ENCODE data around the gene DCUN1D1.

Gene DCUN1D1

DNA sequence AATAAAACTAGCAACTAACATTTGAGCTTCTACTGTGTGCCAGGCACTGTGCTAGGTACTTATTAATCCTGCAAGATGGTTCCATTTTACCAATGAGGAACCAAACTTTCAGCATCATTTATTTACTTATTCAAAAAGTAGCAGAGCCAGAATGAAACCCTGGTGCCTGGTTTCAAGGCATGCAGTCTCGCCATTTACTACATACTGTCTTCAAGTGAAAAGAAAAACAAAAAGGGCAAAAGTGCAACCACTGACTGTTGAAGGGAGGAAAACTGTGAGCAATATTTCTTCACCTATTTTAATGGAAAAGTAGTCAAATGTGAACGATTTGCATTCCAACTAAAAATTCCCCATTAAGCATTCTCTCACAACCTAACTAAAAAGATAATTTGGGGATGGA is 8.7 kb downstream of the DCUN1D1 start:
- DNase-seq: no peak

DNA sequence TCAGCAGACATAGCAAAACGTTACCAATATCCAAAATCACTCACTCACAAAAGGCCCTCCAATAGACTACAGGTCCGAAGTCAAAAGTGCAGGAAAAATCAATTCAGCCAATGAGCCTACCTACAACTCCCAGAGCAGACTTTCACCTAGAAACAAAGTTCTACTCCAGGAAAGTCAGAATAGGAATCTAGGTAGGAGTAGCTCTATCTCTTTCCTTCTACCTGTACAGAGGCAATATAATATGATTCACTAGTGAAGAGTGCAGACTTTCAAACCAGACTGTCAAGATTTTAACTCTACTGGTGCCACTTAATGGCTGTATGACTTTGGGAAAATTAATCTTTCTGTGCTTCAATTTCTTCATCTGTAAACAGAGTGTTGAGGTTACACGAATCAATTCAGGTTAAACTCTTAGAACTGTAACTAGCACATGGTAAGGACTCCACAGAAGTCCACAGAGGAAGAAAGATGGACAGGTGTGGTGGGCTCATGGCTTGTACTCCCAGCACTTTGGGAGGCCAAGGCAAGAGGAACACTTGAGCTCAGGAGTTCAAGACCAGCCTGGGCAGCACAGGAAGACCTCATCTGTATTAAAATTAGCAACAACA is 9.4 kb downstream of the DCUN1D1 start:
- no peak for DNase-seq

DNA sequence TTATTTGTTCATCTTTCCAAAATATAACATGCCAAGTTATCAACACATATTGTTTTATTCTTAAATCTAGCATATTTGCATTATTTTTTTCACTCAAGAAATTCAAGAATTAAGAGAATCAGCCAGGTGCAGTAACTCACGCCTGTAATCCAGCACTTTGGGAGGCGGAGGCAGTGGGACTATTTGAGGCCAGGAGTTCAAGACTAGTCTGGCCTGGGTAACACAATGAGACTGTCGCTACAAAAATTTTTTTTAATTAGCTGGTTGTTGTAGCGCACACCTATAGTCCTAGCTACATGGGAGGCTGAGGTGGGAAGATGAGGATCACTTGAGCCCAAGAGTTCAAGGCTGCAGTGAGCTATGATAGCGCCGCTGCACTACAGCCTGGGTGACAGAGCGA is 10.5 kb downstream of the DCUN1D1 start:
- DNase-seq: no peak

- DNase-seq: no peak
These were observed 11.1 kb downstream of the DCUN1D1 start for GRCh38 chr3:182969277-182969676.

- peak; percentile 42 for DNase-seq
These were observed 12.8 kb downstream of the DCUN1D1 start for GRCh38 chr3:182967218-182968204.

GRCh38 chr3:182965861-182966366 is 14.4 kb downstream of the DCUN1D1 start:
- no peak for DNase-seq

- no peak for DNase-seq
These were observed 16.2 kb downstream of the DCUN1D1 start for GRCh38 chr3:182964179-182964578.

DNA sequence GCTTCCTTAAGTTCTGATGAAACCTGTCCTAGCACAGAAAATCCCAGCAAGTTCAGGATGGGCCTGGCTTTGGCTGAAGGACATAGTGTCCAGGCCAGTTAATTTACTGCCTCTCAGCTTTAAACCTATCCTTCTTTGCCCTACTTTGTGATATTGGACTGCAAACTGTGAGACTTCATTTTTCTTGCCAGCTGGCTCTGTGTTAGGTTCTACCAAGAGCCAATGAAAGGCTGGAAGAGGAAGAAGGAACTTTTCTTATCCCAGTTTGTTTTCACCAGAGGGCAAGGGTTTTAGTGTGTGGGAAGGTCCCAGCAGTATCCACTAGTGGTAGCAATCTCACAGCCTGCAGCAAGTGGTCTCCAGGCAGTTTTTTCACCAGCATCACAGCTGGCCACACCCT is 18.2 kb downstream of the DCUN1D1 start:
- no peak for DNase-seq

DNA sequence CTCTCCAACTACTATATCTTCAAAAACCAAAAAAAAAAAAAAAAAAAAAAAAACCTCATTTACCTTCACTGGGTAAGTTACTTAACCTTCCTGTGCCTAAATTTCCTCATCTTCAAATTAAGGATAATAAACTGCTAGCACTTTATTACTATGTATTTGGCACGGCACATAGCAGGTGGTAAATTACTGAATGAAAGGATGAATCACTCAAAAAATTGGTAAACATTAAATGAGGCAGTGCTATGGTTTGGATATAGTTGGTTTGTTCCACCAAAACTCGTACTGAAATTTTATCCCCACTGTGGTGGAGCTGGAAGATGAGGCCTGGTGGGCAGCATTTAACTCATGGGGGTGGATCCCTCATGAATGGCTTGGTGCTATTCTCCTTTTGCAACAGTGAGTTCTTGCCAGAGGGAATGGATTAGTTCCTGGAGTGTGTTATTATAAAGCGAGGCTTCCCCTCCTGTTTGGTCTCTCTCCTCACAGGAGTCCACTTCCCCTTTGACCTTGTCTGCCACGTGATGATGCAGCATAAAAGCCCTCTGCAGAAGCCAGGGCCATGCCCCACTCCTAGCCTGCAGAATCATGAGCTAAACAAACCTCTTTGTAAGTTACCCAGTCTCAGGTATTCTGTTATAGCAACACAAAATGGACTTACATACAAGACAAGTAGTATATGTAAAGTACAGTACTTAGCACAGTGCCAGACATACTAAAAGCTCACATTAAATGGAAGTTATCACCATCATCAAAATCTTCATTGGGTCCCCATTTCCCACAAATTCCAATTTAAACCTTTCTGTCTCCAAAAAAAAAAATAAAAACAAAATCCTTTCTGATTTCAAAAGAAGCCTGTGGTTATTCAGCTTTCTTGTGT is 20.6 kb downstream of the DCUN1D1 start:
- no peak for DNase-seq

GRCh38 chr3:182957676-182958266 is 22.6 kb downstream of the DCUN1D1 start:
- DNase-seq: no peak

- DNase-seq: no peak
These were observed 23.1 kb downstream of the DCUN1D1 start for GRCh38 chr3:182957226-182957625.

DNA sequence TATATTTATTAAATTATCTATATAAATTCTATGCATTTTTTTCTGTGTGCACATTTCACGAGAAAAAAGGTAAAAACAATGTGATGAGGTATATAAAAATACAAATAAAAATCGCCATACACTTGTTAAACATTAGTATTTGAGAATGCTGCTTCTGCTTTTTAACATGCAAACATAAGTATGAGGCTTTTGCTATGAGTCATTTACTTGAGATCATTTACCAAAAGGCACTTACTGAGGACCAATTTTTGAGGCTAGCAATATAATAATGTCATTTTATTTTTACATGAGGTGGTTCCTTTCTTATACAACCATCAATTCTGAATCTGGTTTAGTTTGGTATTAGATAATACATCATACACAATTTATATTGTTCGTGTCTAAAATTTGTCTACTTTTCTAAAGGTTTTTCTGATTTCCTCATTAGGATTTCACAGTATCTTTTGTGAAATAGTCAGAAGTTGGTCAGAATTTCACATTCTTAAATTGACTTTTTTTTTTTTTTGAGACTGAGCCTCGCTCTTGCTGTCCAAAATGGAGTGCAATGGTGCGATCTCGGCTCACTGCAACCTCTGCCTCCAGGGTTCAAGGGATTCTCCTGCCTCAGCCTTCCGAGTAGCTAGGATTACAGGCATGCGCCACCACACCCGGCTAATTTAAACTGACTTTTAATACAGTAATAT is 25.6 kb downstream of the DCUN1D1 start:
- no peak for DNase-seq

DNA sequence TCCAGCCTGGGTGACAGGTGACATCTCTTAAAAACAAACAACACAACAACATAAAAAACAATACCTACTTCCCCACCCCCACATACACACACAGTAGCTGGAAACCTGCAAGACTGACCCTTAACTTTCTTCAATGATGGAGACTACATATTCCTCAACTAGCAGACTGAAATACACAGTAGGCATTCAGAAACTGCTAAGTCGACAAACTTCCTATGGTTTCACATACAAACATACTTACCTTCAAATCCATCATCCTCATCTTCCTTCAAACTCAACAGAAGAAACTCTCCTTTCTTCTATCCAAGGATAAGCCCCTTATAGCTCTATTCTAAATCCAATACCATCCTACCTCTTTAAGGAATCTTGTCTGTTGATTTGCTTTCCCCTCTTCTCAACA is 30.6 kb downstream of the DCUN1D1 start:
- no peak for DNase-seq

GRCh38 chr3:182948305-182948704 is 32.0 kb downstream of the DCUN1D1 start:
- no peak for DNase-seq

GRCh38 chr3:182947888-182948287 is 32.5 kb downstream of the DCUN1D1 start:
- peak; percentile 8 for DNase-seq

GRCh38 chr3:182941719-182942118 is 38.6 kb downstream of the DCUN1D1 start:
- no peak for DNase-seq

- DNase-seq: no peak
These were observed 40.0 kb downstream of the DCUN1D1 start for GRCh38 chr3:182940266-182940808.

- peak; percentile 22 for DNase-seq
These were observed 42.9 kb downstream of the DCUN1D1 start for GRCh38 chr3:182937293-182938051.

GRCh38 chr3:182936918-182937285 is 43.4 kb downstream of the DCUN1D1 start:
- DNase-seq: no peak

DNA sequence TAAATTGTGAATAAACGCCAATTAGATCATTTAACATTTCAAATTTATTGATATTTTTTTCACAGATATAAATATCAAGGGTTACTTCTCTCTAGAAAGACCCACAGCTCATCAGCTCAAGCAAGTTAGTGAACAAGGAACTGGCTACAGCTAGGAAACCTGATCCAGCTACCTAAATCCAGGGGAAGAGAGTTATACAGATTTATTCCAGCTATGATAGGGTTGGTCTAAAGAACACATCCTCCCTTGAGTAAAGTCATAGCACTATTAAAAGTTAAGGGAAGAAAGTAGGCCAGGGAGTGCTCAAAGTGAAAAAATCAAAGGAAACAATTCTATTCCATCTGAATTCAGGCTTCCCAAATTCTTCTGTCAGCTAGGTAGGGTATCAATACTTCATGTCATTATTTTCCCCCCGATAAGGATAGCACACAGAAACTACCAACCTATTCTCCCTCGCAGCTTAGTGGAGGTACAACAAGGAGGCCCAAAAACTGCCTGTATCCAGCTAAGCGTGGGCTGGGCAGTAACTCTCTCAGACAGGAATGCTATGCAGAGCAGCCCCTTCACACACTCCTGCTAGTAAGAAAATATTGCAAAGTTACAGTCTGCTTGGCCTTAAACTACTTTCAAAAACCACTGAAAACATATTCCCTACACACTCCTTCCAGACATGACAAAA is 44.0 kb downstream of the DCUN1D1 start:
- DNase-seq: no peak

All from CD4-positive, alpha-beta T cell treated with Interleukin-17A for 1 hour (primary cell).